Sigmoid colon (tissue), 4 donors: Measurements from ENCODE around the gene SLC39A11.

Experiments
- EP300 ChIP-seq, 4 donors: sonication (generic); formaldehyde crosslinking; IDR thresholded peaks; one replicate each; pipeline ENCODE4 v1.6.1; 2017; ENCODE audit warnings: antibody characterized with exemption in 4 of 4
- POLR2A ChIP-seq, 2 donors: fragments of 450-650 bp; IDR thresholded peaks; one replicate each; pipeline ENCODE4 v1.6.1; 2016; ENCODE audit warnings: antibody characterized with exemption in 2 of 2, mild to moderate bottlenecking in 2 of 2, moderate library complexity in 2 of 2
- TF ChIP-seq, protein P1 (sequence below), 4 experiments: fragments of 450-650 bp in 3 of 4; fragments of 200-600 bp in 1 of 4; IDR thresholded peaks; one replicate each; pipeline ENCODE4 v1.5.1; 2016 to 2019; ENCODE audit warnings: antibody characterized with exemption in 4 of 4, mild to moderate bottlenecking in 3 of 4, moderate library complexity in 2 of 4

DNA sequence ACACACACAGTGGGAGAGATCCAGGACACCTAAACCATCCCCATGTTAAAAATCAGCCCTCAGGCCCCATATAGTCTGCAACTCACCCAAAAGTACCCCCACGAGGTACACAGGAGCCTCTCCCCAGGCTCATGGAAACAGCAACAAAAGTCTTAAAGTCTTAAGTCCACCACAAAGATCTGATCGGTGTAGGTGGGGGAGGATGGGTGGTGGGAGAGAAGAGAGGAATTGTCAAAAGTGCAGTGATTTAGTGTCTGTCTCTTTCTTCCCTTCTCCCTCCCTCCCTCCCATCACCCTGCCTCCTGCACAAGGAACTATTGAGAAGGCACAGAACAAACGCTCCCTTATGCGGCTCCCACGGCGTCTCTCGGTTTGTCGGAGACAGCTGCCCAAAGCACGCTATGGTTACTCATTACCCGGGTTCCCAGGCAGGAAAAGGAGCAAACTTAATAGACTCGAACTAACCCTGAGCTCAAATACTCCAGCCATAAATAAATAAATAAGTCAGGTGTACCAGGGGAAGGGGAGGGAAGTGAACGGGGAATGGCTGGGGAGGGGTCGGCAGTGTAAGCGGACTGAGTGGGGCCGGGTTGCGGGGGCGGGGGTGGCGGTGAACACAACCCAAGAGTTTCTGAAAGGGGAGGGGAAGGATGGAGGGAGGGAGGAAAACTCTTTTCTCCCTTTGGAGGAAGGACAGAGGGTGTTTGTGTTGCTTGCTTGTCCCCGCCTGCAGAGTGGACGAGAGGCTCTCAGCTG lies 477.4 kb downstream of the SLC39A11 start:
- TF ChIP-seq EP300 (IDR thresholded peaks at IDR 0.05) = no peak
- TF ChIP-seq, protein P1, sequence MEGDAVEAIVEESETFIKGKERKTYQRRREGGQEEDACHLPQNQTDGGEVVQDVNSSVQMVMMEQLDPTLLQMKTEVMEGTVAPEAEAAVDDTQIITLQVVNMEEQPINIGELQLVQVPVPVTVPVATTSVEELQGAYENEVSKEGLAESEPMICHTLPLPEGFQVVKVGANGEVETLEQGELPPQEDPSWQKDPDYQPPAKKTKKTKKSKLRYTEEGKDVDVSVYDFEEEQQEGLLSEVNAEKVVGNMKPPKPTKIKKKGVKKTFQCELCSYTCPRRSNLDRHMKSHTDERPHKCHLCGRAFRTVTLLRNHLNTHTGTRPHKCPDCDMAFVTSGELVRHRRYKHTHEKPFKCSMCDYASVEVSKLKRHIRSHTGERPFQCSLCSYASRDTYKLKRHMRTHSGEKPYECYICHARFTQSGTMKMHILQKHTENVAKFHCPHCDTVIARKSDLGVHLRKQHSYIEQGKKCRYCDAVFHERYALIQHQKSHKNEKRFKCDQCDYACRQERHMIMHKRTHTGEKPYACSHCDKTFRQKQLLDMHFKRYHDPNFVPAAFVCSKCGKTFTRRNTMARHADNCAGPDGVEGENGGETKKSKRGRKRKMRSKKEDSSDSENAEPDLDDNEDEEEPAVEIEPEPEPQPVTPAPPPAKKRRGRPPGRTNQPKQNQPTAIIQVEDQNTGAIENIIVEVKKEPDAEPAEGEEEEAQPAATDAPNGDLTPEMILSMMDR (IDR thresholded peaks at IDR 0.05) = no peak
- TF ChIP-seq POLR2A (IDR thresholded peaks at IDR 0.05) = no peak
